ENCODE data around the gene FAU. TPM values are rescaled to one million over a fixed set of nuclear protein-coding genes. Genes with fewer than 3 reads are reported as not detected.

Gene FAU
- total RNA-seq, 1 donor from 2014 or later, result 734 TPM

- Mint-ChIP-seq H3K36me3 (ENCODE audit: unreplicated experiment) (no peaks in the 10 kb centered on the region), H3K27ac (ENCODE audit: unreplicated experiment) (no peak overlapping the region), H3K4me1 (ENCODE audit: unreplicated experiment) (no peaks in the 10 kb centered on the region), H3K9me3 (ENCODE audit: unreplicated experiment) (no peaks in the 10 kb centered on the region), H3K4me3 (ENCODE audit: unreplicated experiment) (no peak overlapping the region), H3K27me3 (ENCODE audit: unreplicated experiment) (no peaks in the 10 kb centered on the region)
- TF ChIP-seq CTCF (IDR thresholded peaks at IDR 0.05), result no peak
- no peak for DNase-seq (ENCODE audit: extremely low spot score, unreplicated experiment)
Observed at GRCh38 chr11:65071907-65072630, 49.9 kb downstream of the FAU start.

Small RNAs within 50 kb of the gene (microRNA-seq; reads per million reads assigned to microRNA genes)
- gene MIR6751 (ENCODE audit: unreplicated experiment), result not detected

Other genes starting within 250 kb of the FAU start
- 57.4 and 61.0 TPM in 2 replicates for gene EHD1, start 243.5 kb downstream of the FAU start, total RNA-seq
- gene ATG2A, start 204.9 kb downstream of the FAU start, total RNA-seq, result 23.6 and 28.7 TPM in 2 replicates
- 21.3 and 26.8 TPM in 2 replicates for gene PPP2R5B, start 197.4 kb downstream of the FAU start, total RNA-seq
- gene GPHA2, start 186.2 kb downstream of the FAU start, total RNA-seq, result not detected in 2 replicates
- not detected in 2 replicates for gene MAJIN, start 150.0 kb downstream of the FAU start, total RNA-seq
- not detected in 2 replicates for gene BATF2, start 125.2 kb downstream of the FAU start, total RNA-seq
- gene ARL2, start 108.0 kb downstream of the FAU start, total RNA-seq, result 118 and 124 TPM in 2 replicates
- gene SNX15, start 94.7 kb downstream of the FAU start, total RNA-seq, result 26.9 and 30.0 TPM in 2 replicates
- gene SAC3D1, start 80.9 kb downstream of the FAU start, total RNA-seq, result 15.0 and 15.6 TPM in 2 replicates
- gene NAALADL1, start 63.6 kb downstream of the FAU start, total RNA-seq, result not detected in 2 replicates
- 6.0 and 7.1 TPM in 2 replicates for gene CDCA5, start 38.1 kb downstream of the FAU start, total RNA-seq
- gene ZFPL1, start 37.9 kb downstream of the FAU start, total RNA-seq, result 49.5 and 55.3 TPM in 2 replicates
- 122 and 127 TPM in 2 replicates for gene VPS51, start 25.9 kb downstream of the FAU start, total RNA-seq
- gene TM7SF2, start 10.3 kb downstream of the FAU start, total RNA-seq, result 13.6 and 18.3 TPM in 2 replicates
- 9.0 and 9.8 TPM in 2 replicates for gene ZNHIT2, start 4.4 kb downstream of the FAU start, total RNA-seq
- 41.0 and 43.5 TPM in 2 replicates for gene MRPL49, start 187 bp upstream of the FAU start, total RNA-seq
- 53.6 and 57.1 TPM in 2 replicates for gene SYVN1, start 12.4 kb upstream of the FAU start, total RNA-seq
- gene SPDYC, start 48.1 kb upstream of the FAU start, total RNA-seq, result not detected in 2 replicates
- gene CAPN1, start 59.8 kb upstream of the FAU start, total RNA-seq, result 154 and 155 TPM in 2 replicates
- 5.9 and 9.3 TPM in 2 replicates for gene POLA2, start 139.8 kb upstream of the FAU start, total RNA-seq
- 20.7 and 23.1 TPM in 2 replicates for gene CDC42EP2, start 192.7 kb upstream of the FAU start, total RNA-seq
- gene DPF2, start 211.7 kb upstream of the FAU start, total RNA-seq, result 57.7 and 74.9 TPM in 2 replicates
- gene TIGD3, start 232.6 kb upstream of the FAU start, total RNA-seq, result 0.16 and 0.24 TPM in 2 replicates

All from osteocyte (in vitro differentiated cells).